GM19455 (cell line): ENCODE measurements around the gene PNMA6F.
"Not testable (repeated sequence)": the region's sequence is repeated elsewhere in the genome, so short reads cannot be mapped to it uniquely, and the experiment has no call there.

Experiments used
- ATAC-seq: cut with Tn5 transposase; IDR thresholded peaks from one replicate; pipeline ENCODE4 v1.9.1; 2021; ENCODE audit not compliant: unreplicated experiment

Gene PNMA6F

DNA sequence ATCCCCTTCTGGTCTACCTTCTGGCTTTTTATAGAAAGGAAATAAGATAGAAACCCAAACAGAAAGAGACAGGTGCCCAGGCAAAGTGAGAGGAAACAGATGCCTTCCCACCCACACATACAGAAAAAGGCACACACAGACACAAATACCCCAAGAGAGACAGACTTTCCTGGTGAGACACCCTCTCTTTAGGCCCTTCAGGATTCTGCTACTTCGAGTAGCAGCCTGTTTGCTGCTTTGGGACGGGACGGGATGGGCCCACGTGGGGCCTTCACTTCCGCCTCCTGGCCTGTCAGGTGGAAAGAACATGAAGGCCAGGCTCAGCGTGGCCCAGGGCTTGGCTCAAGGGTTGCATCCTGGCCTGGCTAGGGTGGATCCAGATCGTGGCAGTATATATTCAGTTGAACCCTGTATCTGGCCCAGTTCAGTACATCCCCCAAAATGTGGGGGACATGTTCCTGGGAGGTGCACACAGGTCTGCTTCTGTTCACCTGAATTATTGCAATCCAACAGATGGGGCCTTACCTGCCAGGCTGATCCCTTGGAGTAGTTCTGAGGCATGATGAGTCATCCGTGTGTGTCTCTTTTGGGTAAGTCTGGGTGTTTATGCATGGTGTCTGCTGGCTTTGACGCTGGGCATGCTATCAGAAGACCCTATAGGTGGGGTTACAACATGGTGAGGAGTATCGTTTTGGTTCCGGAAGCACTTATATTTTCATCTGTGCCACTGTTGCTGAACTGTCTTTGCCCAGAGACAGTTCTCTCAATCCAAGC is 14.7 kb upstream of the PNMA6F start:
- ATAC-seq, result no peak

DNA sequence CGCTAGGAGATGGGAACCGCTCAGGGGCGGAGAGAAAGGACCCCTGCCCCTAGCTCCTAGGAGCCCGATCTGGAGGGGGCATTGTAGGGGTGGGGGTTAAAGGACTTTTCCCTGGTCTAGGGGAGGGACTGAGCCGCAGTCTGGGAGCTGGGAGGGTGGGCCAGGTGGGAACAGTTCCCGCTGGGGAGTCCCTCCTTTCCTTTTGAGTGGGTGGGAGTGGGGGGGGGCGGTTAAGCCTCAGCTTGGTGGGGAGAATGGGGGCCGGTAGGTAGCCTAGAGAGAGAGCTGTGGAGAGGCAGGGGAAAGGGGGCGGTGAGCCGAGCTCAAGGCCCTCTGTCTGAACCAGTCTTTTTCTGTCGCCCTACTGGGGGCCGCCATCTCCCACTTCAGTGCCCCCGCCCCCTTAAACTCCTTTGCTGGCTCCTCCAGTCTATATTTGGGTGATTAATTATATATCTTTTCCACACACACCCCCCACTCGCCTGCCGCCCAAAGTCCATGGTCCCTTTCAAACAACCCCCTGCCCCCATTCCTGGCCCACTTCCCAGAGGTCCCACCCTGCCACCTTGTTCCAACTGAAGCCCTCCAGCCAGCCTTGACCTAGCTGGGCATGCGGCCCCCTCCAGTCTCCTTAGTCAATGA is 13.2 kb upstream of the PNMA6F start:
- no peak for ATAC-seq

DNA sequence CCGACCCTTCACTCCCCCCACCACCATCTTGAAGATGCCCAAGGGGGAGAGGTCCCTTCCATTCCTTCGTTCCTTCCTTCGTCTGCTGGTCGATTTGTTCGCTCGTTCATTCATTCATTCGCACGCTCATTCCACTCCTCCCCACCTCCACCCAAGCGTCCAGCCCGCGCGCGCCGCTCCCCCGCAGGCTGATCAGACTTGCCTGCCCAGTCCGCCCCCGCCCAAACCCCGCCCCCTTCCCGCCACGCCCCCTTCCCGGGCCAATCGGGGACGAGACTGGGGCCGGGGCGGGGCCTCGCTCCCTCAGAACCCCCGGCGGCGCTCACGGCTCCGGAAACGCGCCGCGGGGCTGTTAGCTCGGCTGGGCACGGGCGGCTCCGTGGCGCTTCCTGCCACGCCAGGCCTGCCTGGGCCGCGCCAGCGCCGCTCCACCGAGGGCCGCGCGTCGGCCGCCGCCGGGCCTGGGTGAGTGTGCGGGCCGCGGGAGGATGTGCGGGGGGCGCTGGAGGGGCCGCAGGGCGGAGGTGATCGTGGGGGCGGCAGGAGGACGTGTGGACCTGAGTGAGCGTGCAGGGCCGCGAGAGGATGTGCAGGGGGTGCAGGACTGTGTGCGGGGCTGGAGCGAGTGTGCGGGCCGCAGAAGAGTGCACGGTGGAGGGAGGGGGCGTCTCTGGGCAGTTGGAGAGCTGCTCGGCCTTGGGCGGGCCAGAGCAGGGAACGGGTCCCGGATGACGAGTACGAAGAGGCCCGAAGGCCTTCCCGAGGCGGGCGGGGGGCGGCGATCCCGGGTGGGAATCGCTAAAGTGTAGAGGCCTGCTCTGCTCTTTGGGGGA is 12.5 kb upstream of the PNMA6F start, which contains the start of gene ZNF275:
Gene ZNF275, plus strand, starts transcription at position 333 of the 833 bp plus-strand sequence. CDS start 2,527 bp downstream, outside the sequence.
- peak; percentile 88 for ATAC-seq

DNA sequence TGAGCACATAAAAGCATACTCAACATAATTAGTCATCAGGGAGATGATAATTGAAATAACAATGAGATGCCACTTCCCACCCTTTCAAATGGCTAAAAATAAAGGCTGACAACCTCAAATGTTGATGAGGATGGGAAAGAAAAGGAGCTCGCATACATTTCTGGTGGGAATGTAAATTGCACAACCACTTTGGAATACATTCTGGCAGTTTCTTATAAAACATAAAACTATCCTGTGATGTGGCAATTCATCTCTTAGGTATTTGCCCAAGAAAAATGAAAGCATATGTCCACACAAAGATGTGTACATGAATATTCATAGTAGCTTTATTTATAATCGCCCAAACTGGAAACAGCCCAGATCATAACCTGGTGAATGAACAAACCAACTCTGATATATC is 11.7 kb upstream of the PNMA6F start:
- no peak for ATAC-seq

- no peak for ATAC-seq
Observed at GRCh38 chrX:153327561-153327960, 6.0 kb upstream of the PNMA6F start.

DNA sequence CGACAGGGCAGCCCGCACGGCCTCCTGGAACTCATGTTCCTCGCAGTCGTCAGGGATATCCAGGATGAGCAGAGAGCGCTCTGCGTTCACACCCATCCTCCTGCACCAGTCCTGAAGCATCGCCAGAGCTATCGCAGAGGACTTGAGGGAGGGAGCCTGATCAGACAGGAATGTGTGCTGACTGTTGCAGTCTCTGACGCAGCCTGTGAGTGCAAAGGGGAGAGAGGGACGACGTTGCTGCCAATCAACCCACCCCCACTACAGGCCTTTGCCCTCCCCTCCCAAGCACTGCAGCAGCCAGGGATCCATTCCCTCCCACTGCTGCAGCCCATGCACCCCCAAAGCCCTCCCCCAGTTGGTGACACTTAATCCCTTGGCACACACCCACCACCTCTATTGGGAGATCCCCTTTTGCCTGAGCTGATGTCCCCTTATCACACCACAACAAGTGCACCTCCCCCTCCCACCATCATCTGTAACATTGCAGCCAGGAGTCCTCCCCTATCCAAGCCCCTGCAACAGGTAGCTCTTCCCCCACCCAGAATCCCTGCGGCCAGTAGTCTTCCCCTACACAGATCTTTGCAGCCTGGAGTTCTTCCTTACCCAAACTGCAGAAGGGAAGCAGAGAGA is 897 bp downstream of the PNMA6F start:
- ATAC-seq, result no peak

DNA sequence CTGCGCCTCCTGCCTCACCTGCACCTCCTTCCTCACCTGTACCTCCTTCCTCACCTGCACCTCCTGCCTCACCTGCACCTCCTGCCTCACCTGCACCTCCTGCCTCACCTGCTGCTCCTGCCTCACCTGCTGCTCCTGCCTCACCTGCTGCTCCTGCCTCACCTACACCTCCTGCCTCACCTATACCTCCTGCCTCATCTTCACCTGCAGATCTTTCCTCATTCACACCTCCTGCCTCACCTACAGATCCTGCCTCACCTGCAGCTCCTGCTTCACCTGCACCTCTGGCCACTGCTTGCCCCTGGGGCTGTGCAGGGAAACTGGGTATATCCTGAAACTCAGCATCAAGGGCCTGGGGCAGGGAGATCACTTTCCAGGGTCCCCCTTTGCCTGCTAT is 1.5 kb downstream of the PNMA6F start:
- not testable (repeated sequence) for ATAC-seq

GRCh38 chrX:153319295-153320046 is 2.1 kb downstream of the PNMA6F start:
- no peak for ATAC-seq

DNA sequence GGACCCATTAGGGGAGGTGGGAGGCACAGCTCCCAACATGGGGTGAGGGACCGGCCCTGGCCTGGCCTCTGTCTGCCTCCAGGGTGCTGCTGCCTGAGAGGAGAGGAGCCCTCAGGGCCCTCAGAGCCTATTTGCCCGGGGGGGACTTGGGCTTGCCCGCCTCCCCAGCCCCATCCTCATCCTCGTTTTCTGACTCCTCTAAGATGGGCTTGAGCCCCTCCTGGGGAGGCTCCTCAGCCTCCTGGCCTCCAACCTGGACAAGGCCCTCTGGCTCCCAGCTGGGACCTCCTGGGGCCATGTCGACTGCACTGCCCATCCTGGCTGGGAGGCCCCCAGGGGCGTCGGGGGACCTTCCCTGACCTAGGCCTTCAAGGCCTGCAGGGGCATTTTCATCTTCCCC is 2.8 kb downstream of the PNMA6F start:
- no peak for ATAC-seq

DNA sequence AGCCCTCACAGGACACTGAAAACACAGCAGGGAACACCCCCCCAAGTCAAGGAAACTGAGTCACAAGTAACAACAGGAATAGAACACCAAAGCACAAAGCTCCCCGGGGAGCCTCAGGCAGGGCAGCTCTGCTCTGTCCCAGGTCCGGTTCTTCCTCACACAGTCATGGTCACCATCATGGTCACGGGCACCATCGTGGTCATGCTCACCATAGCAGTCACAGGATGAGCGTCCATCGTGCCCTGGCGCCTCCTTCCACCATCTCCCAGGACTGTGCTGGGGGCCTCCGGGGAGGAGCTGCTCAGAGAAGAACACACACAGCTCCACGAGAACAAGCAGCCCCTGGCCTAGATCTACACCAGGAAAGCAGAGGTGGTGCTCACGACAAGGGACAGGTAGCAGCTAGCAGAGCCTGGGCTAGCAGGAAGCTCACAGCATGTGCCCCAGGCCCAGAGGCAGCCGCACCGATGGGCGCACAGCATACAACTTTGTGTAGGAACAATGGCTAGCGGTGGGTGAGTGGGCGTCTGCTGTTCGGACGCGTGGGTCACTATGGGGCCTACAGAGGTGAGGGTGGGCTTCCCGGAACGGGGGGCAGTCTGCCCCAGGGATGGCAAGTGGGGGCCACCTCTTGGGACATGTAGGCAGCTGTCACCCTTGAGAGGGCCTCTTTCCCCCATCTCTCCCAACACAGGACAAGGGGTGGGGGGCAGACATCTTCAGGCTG is 3.4 kb downstream of the PNMA6F start:
- no peak for ATAC-seq

DNA sequence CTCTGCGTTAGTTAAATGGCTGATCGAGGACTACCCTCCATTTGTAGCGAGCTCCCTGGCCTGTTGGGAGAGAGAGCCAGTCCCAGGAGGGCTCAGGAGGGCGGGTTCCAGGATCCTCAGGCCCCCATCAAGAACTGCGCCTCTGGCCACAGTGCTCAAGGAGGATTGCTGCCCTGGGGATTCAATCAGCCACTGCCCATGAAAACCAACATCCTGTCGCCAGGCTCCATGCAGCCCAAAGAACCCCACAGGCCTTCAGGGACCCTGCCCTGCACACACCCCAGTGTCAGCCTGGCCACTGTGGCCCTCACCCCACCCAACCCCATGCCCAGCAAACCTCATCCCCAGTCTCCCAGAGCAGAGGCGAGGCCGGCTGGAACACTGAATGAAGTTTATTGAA is 4.3 kb downstream of the PNMA6F start:
- no peak for ATAC-seq

DNA sequence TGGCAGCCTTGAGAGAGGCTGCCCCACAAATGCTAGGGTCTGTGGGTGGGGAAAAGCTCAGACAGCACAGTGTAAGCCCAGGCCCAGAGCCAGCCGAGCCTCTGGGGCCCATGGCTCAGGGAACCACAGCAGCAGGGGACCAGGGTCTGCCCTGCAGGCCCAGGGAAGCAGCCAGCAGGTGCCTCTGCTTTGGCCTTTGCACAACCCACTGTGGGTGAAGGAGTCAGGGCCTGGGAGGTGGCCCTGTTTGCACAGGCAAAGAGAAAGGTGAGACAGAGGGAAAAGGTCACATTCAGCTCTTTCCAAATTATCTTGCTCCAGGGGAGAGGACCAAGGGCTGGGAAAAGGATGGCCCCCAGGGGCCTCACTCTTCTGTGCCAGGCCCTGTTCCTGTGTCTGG is 8.7 kb downstream of the PNMA6F start:
- no peak for ATAC-seq

DNA sequence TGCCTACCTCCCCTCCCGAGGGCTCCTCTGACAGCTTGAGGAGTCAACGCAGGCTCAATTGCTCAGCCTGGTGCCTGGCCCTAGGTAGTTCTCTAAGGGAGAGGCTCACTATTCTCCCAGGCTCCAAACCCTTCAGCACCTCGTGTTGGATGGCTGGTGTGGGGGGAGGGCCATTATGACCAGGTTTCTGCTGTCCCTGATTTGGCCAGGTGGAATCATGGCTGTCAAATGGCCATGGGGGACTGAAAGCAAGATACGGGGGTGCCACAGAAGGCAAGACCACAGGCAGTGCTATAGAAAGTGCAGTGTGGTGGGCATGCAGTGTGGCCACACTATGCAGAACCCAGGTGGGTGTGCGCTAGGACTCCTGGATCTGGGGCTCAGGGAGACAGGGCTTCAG is 9.5 kb downstream of the PNMA6F start:
- no peak for ATAC-seq

GRCh38 chrX:153310901-153311300 is 10.7 kb downstream of the PNMA6F start:
- ATAC-seq, result no peak

- ATAC-seq, result no peak
Observed at GRCh38 chrX:153307276-153308178, 14.0 kb downstream of the PNMA6F start.

DNA sequence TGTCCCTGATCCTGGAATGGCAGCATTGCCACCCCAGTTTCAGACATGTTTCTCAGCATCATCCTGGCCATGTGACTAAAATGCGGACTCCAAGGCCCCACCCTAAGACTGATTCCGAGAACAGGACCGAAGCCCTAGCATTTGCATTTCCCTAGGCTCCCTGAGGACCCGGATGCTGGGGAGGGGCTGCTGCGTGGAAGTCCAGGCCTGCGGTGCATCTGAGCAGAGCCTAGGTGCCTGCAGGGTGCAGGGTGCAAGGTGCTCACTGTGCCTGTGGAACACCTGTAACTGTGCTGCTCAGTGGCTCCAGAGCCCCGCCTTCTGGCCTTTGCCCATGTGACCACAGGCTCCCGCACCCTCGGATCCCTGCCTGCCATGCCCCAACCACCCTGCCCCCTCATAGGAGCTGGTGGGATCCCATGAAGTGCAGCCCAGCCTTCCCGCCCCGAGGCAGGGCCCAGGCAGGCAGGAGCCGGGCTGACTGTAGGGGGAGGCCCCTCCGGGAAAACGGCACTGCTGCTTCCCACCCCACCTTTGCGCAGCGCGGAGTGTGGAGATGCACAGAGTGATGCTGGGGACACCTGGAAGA is 14.9 kb downstream of the PNMA6F start:
- no peak for ATAC-seq

DNA sequence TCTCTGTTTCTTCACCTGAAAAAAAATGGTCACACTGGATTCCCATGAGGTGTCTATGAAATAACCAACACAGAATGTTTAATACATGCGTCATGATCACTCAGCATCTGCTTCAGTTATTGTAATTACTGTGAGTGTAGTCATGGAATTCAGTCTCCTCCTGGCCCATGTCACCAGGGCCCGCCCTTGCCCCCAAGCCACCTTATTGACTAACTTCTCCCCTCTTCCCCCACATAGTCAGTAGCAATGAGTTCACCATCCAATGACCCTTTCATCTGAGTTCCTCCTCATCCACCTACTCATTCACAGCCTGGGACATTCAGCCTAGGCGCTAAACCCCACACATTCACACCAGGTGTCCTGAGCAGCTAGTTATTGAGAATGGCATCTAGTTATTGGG is 15.6 kb downstream of the PNMA6F start:
- no peak for ATAC-seq

DNA sequence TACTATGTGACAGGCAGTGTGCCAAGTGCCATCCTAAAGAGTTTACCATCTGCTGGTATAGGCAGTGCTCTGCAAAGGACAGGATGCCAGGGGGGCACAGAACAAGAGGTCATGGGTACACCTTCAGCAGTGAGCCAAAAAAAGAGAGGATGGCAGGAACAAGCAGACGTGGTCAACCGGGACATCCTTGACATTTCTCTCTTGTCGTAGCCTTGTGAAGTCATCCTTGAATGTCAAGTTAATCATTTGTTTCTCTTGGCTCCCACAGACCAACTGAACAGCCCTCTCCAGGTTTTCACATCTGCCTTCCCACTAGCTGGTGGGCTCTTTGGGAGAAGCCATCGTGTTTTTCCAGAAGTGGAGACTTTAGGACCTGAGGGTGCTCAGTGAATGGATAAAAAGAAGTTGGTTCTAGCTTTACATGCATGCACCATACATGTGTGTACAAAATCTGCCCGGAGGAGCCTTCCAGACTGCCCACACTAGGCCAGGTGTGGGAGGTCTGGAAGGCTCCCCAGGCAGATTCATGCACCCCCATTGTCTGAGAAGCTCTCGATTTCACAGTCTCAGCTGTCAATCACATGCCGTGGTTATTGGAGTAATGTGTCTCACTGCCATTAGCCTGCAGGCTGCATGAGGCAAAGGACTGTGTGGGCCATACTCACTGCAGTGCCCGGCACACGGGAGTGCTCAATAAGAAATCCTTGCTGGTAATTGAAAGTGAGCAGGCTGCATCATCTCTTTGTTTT is 16.4 kb downstream of the PNMA6F start:
- ATAC-seq, result no peak
